Measurements from ENCODE around the gene SUZ12. TPM values are rescaled to one million over a fixed set of nuclear protein-coding genes. Genes with fewer than 3 reads are reported as not detected.
"Not testable (repeated sequence)": the region's sequence is repeated elsewhere in the genome, so short reads cannot be mapped to it uniquely, and the experiment has no call there.

Gene SUZ12
- polyA plus RNA-seq, 1 experiment: 24.1 TPM

DNA sequence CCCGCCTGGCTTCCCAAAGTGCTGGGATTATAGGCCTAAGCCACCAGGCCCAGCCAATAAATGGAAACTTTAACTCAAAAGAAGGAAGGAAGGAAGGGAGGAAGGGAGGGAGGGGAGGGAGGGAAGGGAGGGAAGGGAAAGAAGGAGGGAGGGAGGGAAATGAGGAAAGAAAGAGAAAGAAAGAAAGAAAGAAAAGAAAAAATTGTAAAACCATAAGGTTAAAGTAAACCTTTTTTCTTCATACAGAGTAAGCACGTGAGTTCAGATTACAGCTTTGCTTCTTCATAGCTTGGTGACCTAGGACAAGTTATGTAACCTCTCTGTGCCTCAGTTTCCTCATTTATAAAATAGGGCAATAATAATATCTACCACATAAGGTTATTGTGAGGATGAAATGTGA lies 96.4 kb downstream of the SUZ12 start:
- no peak overlapping the region for H3K4me3 ChIP-seq (ENCODE audit: low read depth, low read length)
- DNase-seq (ENCODE audit: low read depth, low spot score): no peak
- CTCF ChIA-PET: no interaction called here
- H3K27me3 ChIP-seq (ENCODE audit: control insufficient read depth, insufficient read depth, low read length): no peaks in the 10 kb centered on the region
- no peak overlapping the region for H3K27ac ChIP-seq (ENCODE audit: low read depth, low read length)
- no peaks in the 10 kb centered on the region for H3K9me3 ChIP-seq (ENCODE audit: control insufficient read depth, insufficient read depth, low read length)
- POLR2A ChIA-PET: no interaction called here
- TF ChIP-seq, protein P1, sequence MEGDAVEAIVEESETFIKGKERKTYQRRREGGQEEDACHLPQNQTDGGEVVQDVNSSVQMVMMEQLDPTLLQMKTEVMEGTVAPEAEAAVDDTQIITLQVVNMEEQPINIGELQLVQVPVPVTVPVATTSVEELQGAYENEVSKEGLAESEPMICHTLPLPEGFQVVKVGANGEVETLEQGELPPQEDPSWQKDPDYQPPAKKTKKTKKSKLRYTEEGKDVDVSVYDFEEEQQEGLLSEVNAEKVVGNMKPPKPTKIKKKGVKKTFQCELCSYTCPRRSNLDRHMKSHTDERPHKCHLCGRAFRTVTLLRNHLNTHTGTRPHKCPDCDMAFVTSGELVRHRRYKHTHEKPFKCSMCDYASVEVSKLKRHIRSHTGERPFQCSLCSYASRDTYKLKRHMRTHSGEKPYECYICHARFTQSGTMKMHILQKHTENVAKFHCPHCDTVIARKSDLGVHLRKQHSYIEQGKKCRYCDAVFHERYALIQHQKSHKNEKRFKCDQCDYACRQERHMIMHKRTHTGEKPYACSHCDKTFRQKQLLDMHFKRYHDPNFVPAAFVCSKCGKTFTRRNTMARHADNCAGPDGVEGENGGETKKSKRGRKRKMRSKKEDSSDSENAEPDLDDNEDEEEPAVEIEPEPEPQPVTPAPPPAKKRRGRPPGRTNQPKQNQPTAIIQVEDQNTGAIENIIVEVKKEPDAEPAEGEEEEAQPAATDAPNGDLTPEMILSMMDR (IDR thresholded peaks at IDR 0.05; ENCODE audit: low read depth, low read length): no peak

GRCh38 chr17:32033812-32034211 lies 97.0 kb downstream of the SUZ12 start:
- H3K27ac ChIP-seq (ENCODE audit: low read depth, low read length); H3K4me3 ChIP-seq (ENCODE audit: low read depth, low read length); H3K9me3 ChIP-seq (ENCODE audit: control insufficient read depth, insufficient read depth, low read length); DNase-seq (ENCODE audit: low read depth, low spot score); H3K27me3 ChIP-seq (ENCODE audit: control insufficient read depth, insufficient read depth, low read length); CTCF ChIA-PET; POLR2A ChIA-PET: not testable (repeated sequence)

- H3K9me3 ChIP-seq (ENCODE audit: control insufficient read depth, insufficient read depth, low read length); CTCF ChIA-PET; H3K4me3 ChIP-seq (ENCODE audit: low read depth, low read length); DNase-seq (ENCODE audit: low read depth, low spot score); H3K27me3 ChIP-seq (ENCODE audit: control insufficient read depth, insufficient read depth, low read length); H3K27ac ChIP-seq (ENCODE audit: low read depth, low read length); POLR2A ChIA-PET: not testable (repeated sequence)
Measured at GRCh38 chr17:32040246-32040645, 103.4 kb downstream of the SUZ12 start.

DNA sequence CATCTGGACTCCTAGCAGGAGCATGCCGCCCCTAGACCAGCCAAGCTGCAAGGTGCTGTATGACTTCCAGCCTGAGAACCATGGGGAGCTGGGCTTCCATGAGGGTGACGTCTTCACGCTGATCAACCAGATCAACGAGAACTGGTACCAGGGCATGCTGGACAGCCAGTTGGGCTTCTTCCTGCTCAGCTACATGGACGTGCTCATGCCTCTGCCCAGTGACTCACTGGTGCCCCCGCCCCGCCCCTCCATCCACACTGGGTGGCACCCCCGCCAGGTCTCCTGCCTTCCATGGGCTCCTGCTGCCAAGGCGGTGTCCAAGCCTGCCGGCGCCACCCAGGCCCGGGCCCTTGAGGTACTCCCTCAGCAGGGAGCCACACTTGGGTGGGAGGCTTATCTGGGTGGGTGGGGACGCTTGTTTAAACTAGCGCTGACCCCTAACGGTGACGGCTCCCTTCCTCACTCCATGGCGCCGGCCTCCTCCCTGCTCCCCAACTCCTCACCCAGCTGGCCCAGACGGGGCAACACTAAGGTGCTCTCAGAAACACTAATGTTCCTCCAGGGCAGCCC lies 104.6 kb downstream of the SUZ12 start:
- H3K27me3 ChIP-seq (ENCODE audit: control insufficient read depth, insufficient read depth, low read length); CTCF ChIA-PET; DNase-seq (ENCODE audit: low read depth, low spot score); H3K4me3 ChIP-seq (ENCODE audit: low read depth, low read length); H3K27ac ChIP-seq (ENCODE audit: low read depth, low read length); POLR2A ChIA-PET; H3K9me3 ChIP-seq (ENCODE audit: control insufficient read depth, insufficient read depth, low read length): not testable (repeated sequence)

- CTCF ChIA-PET; H3K27ac ChIP-seq (ENCODE audit: low read depth, low read length); POLR2A ChIA-PET; H3K4me3 ChIP-seq (ENCODE audit: low read depth, low read length); H3K27me3 ChIP-seq (ENCODE audit: control insufficient read depth, insufficient read depth, low read length); DNase-seq (ENCODE audit: low read depth, low spot score); H3K9me3 ChIP-seq (ENCODE audit: control insufficient read depth, insufficient read depth, low read length): not testable (repeated sequence)
Measured at GRCh38 chr17:32042266-32042665, 105.5 kb downstream of the SUZ12 start.

DNA sequence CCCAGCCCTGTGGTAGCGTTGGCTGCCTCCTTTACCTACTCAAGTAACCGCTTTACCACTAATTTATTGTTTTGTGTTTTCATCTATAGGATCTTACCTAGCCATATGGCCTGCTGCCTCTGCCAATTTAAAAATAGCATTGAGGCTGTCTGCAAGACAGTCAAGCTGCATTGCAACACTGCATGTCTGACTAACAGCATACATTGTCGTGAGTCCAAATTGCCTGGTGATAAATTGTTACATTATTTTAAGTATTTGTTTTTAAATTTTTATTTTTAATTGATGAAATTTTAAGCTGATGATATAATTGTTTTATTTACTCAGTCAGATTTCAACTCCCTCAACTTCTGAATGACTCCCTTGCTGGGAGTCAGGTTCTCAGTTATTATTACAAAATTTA lies 108.8 kb downstream of the SUZ12 start:
- H3K9me3 ChIP-seq (ENCODE audit: control insufficient read depth, insufficient read depth, low read length); H3K27me3 ChIP-seq (ENCODE audit: control insufficient read depth, insufficient read depth, low read length); DNase-seq (ENCODE audit: low read depth, low spot score); POLR2A ChIA-PET; H3K27ac ChIP-seq (ENCODE audit: low read depth, low read length); CTCF ChIA-PET; H3K4me3 ChIP-seq (ENCODE audit: low read depth, low read length): not testable (repeated sequence)

DNA sequence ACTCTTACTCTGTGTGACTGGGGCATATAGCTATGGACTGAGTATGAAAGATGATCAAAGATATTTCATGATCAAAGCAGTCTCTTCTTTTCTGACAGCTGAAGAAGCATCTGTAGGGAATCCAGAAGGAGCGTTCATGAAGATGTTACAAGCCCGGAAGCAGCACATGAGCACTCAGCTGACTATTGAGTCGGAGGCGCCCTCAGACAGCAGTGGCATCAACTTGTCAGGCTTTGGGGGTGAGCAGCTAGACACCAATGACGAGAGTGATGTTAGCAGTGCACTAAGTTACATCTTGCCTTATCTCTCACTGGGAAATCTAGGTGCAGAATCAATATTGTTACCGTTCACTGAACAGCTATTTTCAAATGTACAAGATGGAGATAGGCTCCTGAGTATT lies 110.9 kb downstream of the SUZ12 start:
- DNase-seq (ENCODE audit: low read depth, low spot score); H3K27ac ChIP-seq (ENCODE audit: low read depth, low read length); H3K9me3 ChIP-seq (ENCODE audit: control insufficient read depth, insufficient read depth, low read length); H3K4me3 ChIP-seq (ENCODE audit: low read depth, low read length); CTCF ChIA-PET; H3K27me3 ChIP-seq (ENCODE audit: control insufficient read depth, insufficient read depth, low read length); POLR2A ChIA-PET: not testable (repeated sequence)

Small RNA genes lying within 50 kb of the gene (small RNA-seq; reads per million reads assigned to genes)
- not detected for gene AC090616.4 (ENCODE audit: insufficient read length, low read depth)
- gene RNA5SP437 (ENCODE audit: insufficient read length, low read depth): not detected

Other genes starting within 250 kb of the SUZ12 start
- gene COPRS, start 77.8 kb upstream of the SUZ12 start, polyA plus RNA-seq (2011; rRNA removed): 55.2 and 61.1 TPM in 2 replicates
- gene UTP6, start 35.3 kb upstream of the SUZ12 start, polyA plus RNA-seq (2011; rRNA removed): 33.3 and 44.4 TPM in 2 replicates
- gene LRRC37B, start 70.4 kb downstream of the SUZ12 start, polyA plus RNA-seq (2011; rRNA removed): 11.0 and 13.1 TPM in 2 replicates
- gene RHOT1, start 205.5 kb downstream of the SUZ12 start, polyA plus RNA-seq (2011; rRNA removed): 44.4 and 59.0 TPM in 2 replicates

Measured in AG04450 (cell line).